ENCODE data around the gene LMO1. TPM values are rescaled to one million over a fixed set of nuclear protein-coding genes. Genes with fewer than 3 reads are reported as not detected.

Gene LMO1
- total and polyA plus RNA-seq, 3 donors from 2014 or later: 1.3 to 1.5 TPM; not detected in 1

DNA sequence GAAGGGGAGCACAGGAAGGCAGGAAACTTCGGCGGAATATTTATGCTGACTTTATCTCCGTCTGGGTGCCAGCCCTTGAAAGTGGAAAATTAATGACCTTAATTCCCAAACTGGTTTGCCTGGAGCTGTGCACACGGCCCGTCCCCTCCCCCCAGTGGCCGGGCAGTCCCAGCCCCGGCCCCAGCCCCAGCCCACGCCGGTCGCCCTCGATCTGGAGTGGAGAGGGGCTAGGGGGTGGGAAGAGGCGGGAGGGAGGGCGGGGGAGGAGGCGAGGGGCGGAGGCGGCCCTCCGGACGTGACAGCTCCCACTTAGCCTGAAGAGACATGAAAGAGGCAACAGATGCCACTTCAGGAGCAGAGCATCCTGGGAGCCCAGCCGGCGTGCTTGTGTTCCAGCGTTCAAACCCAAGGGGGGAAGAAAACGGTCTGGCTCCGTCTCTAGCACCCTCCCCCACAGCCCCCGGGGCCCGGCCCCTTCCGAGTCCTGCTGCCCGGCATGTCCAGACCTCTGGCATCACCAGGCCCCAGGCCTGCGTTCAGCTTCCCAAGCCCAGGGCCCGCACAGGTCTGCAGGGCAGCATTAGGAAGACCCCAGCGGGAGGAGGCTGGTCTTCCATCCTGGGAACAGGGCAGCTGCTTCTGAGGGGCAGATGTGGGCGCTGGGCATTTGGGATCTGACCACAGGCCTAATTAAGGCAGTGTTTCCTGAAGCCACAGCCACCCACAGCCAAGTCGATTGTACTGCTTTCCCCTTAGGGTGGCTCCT is 20.0 kb upstream of the LMO1 start:
- 10 to 15% methylated on average over 10 to 30 of the region's 32 CpGs for WGBS, 2 donors
- Histone ChIP-seq H3K27me3 (no peaks in the 10 kb centered on the region), H3K36me3 (ENCODE audit: low read depth, missing control alignments) (no peaks in the 10 kb centered on the region), H3K9me3 (no peaks in the 10 kb centered on the region), H3K4me3 (peak overlapping the region in 1 of 2 donors; percentile 46), H3K27ac (no peak overlapping the region), H3K4me1 (peaks cover 5% of the 10 kb centered on the region)
- no peak for DNase-seq
- intact Hi-C loops (cut with DNase I; ENCODE audit: low total_unique reads): no loop called here
- TF ChIP-seq, protein P1, sequence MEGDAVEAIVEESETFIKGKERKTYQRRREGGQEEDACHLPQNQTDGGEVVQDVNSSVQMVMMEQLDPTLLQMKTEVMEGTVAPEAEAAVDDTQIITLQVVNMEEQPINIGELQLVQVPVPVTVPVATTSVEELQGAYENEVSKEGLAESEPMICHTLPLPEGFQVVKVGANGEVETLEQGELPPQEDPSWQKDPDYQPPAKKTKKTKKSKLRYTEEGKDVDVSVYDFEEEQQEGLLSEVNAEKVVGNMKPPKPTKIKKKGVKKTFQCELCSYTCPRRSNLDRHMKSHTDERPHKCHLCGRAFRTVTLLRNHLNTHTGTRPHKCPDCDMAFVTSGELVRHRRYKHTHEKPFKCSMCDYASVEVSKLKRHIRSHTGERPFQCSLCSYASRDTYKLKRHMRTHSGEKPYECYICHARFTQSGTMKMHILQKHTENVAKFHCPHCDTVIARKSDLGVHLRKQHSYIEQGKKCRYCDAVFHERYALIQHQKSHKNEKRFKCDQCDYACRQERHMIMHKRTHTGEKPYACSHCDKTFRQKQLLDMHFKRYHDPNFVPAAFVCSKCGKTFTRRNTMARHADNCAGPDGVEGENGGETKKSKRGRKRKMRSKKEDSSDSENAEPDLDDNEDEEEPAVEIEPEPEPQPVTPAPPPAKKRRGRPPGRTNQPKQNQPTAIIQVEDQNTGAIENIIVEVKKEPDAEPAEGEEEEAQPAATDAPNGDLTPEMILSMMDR (IDR thresholded peaks at IDR 0.05): no peak
- TF ChIP-seq POLR2A (IDR thresholded peaks at IDR 0.05): no peak

DNA sequence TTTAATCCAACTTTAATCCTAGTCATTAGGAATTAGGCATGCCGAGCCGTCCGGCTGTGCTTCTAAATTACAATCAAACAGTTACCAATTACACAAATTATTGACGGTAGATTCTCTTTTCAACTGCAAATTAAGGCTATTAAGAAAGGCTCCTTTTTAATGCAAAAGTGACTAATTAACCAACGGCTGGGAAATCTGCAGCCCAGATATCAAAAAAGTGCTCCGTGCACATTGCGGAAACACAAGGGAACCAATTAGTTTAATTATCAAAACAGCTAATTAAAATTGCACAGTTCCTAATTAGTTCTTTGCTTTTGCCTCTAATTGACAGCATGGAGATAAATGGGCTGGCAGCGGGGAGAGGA is 19.4 kb upstream of the LMO1 start:
- no peaks in the 10 kb centered on the region for H3K27me3 ChIP-seq
- no peak for DNase-seq
- 30 to 42% methylated on average over 8 of the region's 8 CpGs for WGBS, 2 donors
- intact Hi-C loops (cut with DNase I; ENCODE audit: low total_unique reads): no loop called here
- no peak for TF ChIP-seq POLR2A (IDR thresholded peaks at IDR 0.05)
- TF ChIP-seq, protein P1 (IDR thresholded peaks at IDR 0.05): no peak
- H3K9me3 ChIP-seq: no peaks in the 10 kb centered on the region
- H3K4me3 ChIP-seq: peak overlapping the region in 1 of 2 donors; percentile 46
- H3K36me3 ChIP-seq (ENCODE audit: low read depth, missing control alignments): no peaks in the 10 kb centered on the region
- H3K4me1 ChIP-seq: peaks cover 5% of the 10 kb centered on the region
- H3K27ac ChIP-seq: no peak overlapping the region

DNA sequence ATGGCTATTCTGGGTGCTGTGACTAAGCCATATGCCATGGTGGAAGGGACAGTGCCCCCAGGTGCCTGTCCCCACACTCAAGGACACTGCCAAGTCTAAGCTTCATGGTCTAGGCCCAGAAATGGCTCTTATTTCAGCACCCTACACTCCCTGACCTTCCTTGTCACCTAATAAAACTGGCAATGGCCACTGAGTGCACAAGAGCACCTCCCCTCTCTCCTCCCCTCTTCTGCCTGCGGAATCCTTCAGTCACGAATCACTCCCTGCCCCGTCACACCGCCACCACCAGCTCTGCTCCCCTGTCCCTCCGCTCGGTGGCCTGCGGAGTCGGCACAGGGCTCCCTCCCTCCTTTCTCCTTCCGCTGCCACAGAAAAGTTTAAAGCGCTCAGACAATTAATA is 19.0 kb upstream of the LMO1 start:
- TF ChIP-seq POLR2A (IDR thresholded peaks at IDR 0.05): no peak
- Histone ChIP-seq H3K4me1 (peaks cover 5% of the 10 kb centered on the region), H3K27ac (no peak overlapping the region), H3K36me3 (ENCODE audit: low read depth, missing control alignments) (no peaks in the 10 kb centered on the region), H3K9me3 (no peaks in the 10 kb centered on the region), H3K4me3 (no peak overlapping the region), H3K27me3 (no peaks in the 10 kb centered on the region)
- no peak for DNase-seq
- intact Hi-C loops (cut with DNase I; ENCODE audit: low total_unique reads): no loop called here
- WGBS, 2 donors: 49 to 70% methylated on average over 10 of the region's 10 CpGs

DNA sequence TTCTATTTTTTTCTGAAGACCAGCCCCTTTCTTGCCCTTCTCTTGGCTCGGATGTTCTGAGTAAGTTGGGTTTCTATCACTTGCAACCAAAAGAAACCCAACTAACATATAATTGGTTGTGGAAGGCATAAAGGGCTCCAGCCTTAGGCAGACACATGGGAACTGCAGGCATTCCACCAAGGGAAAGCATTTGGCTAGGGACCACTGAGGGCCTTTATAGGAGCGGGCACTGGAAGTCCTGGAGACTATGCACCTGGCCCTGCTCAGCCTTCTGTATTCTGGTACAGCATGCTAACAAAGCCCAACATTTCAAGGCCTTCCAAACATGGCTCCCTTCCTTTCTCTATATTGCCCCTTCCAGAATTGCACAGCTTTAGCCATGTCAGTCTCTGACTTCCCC is 17.6 kb upstream of the LMO1 start:
- WGBS, 2 donors: 98 to 100% methylated on average over 2 of the region's 2 CpGs
- peaks cover 5% of the 10 kb centered on the region for H3K4me1 ChIP-seq
- H3K9me3 ChIP-seq: no peaks in the 10 kb centered on the region
- H3K27ac ChIP-seq: no peak overlapping the region
- H3K36me3 ChIP-seq (ENCODE audit: low read depth, missing control alignments): no peaks in the 10 kb centered on the region
- TF ChIP-seq, protein P1 (IDR thresholded peaks at IDR 0.05): no peak
- no peak for TF ChIP-seq POLR2A (IDR thresholded peaks at IDR 0.05)
- H3K27me3 ChIP-seq: no peaks in the 10 kb centered on the region
- no peak overlapping the region for H3K4me3 ChIP-seq
- DNase-seq: no peak
- intact Hi-C loops (cut with DNase I; ENCODE audit: low total_unique reads): no loop called here

DNA sequence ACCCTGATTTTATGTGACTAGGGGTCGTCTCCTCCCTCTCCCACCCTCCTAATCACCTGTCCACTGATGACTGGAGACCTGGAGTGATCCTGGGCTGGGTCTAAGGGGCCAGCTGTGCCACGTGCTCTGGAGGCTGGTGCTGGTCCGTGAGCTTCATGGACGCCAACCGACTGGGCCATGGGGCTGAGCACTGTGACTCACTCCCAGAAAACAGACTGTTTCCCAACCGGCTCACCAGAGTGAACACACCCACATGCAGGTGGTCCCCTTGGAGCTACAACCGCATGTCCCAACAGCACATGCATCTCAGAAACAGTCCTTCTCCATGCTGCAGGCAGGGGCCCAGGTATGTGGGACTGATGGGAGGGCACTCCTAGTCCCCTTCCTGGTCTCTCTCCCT is 14.0 kb upstream of the LMO1 start:
- Histone ChIP-seq H3K4me3 (no peak overlapping the region), H3K9me3 (no peaks in the 10 kb centered on the region), H3K27ac (no peak overlapping the region), H3K27me3 (no peaks in the 10 kb centered on the region), H3K4me1 (no peaks in the 10 kb centered on the region), H3K36me3 (ENCODE audit: low read depth, missing control alignments) (no peaks in the 10 kb centered on the region)
- no peak for TF ChIP-seq POLR2A (IDR thresholded peaks at IDR 0.05)
- TF ChIP-seq, protein P1 (IDR thresholded peaks at IDR 0.05): no peak
- WGBS, 2 donors: 83 to 89% methylated on average over 7 of the region's 7 CpGs
- intact Hi-C loops (cut with DNase I; ENCODE audit: low total_unique reads): no loop called here
- DNase-seq: no peak

Measured in testis (tissue), 3 donors.